PC-9 (cell line): Measurements from ENCODE around the gene HACD2.

ENCODE experiments used
- EZH2 ChIP-seq: fragments of 200-600 bp; sonication (generic); IDR thresholded peaks from 2 replicates; pipeline ENCODE4 v1.8.0; 2017; ENCODE audit warnings: antibody characterized with exemption, low read depth
- TF ChIP-seq, protein P1 (sequence below): fragments of 200-600 bp; sonication (generic); conservative IDR thresholded peaks from 2 replicates; pipeline ENCODE4 v1.6.1; 2017; ENCODE audit warnings: mixed run types, antibody characterized with exemption, mild to moderate bottlenecking, moderate library complexity

DNA sequence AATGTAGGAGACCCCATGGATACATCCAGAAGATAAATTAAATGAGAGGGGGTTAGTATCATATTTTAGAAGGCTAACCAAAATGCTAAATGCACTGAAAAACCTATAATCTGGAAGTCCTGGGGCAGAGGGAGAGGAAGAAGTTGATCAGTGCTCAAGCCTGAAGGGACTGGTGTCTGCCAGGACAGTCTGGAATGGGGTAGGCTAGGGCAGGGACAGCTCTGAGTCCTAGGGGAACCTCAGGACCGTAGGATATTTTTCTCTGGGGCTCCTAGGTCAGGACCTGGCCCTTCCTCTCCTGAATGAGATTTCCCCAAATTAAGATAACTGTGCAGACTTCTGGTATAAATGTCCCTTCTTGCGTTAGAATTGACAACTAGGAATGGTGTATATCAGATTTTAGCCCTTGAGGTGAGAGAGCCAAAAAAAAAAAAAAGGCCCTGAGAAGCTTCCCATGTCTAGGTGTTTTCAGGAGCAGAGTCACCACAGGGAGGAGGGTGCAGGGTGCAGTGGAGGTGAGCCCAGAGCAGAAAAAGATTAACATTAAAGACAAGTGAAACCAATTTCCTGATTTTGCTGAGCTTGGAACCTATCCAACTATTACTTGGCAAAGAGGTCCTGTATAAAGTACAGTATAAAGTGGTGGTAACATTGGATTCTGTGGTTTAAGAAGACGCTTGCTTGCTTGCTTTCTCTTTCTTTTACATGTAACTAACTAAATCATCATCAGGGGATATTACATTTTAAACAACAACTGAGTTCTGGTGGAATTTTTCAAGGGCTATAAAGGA, 63.5 kb downstream of the HACD2 start:
- TF ChIP-seq, protein P1, sequence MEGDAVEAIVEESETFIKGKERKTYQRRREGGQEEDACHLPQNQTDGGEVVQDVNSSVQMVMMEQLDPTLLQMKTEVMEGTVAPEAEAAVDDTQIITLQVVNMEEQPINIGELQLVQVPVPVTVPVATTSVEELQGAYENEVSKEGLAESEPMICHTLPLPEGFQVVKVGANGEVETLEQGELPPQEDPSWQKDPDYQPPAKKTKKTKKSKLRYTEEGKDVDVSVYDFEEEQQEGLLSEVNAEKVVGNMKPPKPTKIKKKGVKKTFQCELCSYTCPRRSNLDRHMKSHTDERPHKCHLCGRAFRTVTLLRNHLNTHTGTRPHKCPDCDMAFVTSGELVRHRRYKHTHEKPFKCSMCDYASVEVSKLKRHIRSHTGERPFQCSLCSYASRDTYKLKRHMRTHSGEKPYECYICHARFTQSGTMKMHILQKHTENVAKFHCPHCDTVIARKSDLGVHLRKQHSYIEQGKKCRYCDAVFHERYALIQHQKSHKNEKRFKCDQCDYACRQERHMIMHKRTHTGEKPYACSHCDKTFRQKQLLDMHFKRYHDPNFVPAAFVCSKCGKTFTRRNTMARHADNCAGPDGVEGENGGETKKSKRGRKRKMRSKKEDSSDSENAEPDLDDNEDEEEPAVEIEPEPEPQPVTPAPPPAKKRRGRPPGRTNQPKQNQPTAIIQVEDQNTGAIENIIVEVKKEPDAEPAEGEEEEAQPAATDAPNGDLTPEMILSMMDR = no peak
- TF ChIP-seq EZH2 = no peak
